ENCODE results near the gene MEAK7. TPM values are rescaled to one million over a fixed set of nuclear protein-coding genes. Genes with fewer than 3 reads are reported as not detected.

The MEAK7 gene
- total and polyA plus RNA-seq, 12 donors, result 3.2 to 7.6 (median 5.5) TPM

GRCh38 chr16:84550096-84550495, 45.6 kb upstream of the MEAK7 start:
- intact Hi-C loops (cut with DNase I), result no loop called here
- no peak for ATAC-seq
- DNase-seq, result no peak
- no peak overlapping the region for H3K4me3 ChIP-seq
- H3K9me3 ChIP-seq, result no peaks in the 10 kb centered on the region
- H3K27ac ChIP-seq, result peak overlapping the region in 2 of 10 donors; percentile 22 to 84
- no peak for TF ChIP-seq CTCF (IDR thresholded peaks at IDR 0.05)
- no peaks in the 10 kb centered on the region for H3K36me3 ChIP-seq
- peaks cover 0 to 26% (median 4%) of the 10 kb centered on the region in 7 donors for H3K27me3 ChIP-seq
- H3K4me1 ChIP-seq, result peaks cover 0 to 10% (median 0%) of the 10 kb centered on the region in 9 donors
- 70 to 73% methylated on average over 4 of the region's 4 CpGs for WGBS, 2 donors

DNA sequence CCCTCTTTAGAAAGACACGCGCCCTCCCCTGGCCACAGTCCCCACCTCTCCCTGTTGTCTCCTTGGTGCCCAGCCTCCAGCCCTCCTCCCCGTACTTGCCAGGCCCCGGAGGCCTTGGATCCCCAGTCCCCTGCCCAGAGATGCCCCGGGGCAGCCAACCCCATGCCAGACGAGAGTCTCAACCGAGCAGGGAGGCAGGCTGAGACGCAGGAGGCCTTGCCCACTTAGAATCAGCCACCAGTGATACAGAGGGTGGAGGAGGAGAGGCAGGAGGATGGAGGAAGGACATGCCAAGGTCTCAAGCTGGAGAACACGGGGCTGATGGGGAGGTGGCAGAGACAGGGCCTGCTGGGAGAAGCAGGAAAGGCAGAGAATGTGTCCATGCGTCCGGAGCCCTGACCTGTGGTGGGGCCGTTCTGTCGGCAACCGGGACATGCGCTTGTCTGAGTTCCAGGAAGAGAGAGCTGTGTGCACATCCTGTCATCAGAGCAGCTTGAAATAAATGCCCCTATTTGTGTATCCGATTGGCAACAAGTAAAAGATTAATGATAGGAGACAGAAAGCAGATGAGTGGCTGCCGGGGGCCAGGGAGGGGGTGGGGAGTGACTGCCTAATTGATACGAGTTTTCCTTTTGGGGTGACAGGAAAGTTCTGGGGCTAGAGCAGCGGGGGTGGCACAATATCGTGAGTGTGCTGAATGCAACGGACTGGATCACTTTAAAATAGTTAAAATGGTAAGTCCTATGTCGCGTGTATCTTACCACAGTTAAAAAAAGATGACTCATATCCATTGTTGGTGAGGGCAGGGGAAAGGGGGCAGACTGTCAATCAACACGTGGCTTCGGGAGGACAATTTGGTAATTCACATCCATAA, 44.7 kb upstream of the MEAK7 start:
- intact Hi-C loops (cut with DNase I), result no loop called here
- DNase-seq (peak in 1 of 2 donors; percentile 17), ATAC-seq (peak; percentile 47 to 81 (median 63))
- 54 to 65% methylated on average over 25 of the region's 25 CpGs for whole genome bisulfite sequencing, 2 donors
- peak overlapping the region in 1 of 10 donors; percentile 21 for H3K4me3 ChIP-seq
- no peaks in the 10 kb centered on the region for H3K36me3 ChIP-seq
- peaks cover 0 to 19% (median 5%) of the 10 kb centered on the region in 9 donors for H3K4me1 ChIP-seq
- H3K27me3 ChIP-seq, result peaks cover 0 to 28% (median 10%) of the 10 kb centered on the region in 7 donors
- H3K27ac ChIP-seq, result peak overlapping the region in 4 of 10 donors; percentile 5 to 84 (median 40)
- no peaks in the 10 kb centered on the region for H3K9me3 ChIP-seq
- no peak for TF ChIP-seq CTCF (IDR thresholded peaks at IDR 0.05)

DNA sequence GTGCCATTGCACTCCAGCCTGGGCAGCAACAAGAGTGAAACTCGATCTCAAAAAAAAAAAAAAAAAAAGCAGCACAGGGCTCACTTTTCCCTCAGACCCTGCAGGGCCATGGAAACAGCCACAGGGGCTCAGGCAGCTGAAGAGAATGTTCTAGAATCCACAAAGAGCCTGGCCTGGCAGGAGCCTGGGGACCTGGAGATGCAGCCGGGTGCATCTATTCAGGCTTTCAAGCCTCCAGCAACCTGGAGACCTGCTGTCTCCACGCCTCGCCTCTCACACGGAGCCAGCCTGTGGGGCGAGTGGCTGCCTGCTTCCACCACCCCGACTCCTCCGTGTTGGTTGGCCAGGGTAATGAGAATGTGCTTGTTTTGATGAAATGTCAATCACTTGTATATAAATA, 44.0 kb upstream of the MEAK7 start:
- 91 to 99% methylated on average over 7 to 8 of the region's 8 CpGs for WGBS, 2 donors
- intact Hi-C loops (cut with DNase I), result no loop called here
- TF ChIP-seq CTCF (IDR thresholded peaks at IDR 0.05), result no peak

GRCh38 chr16:84547546-84548061, 43.1 kb upstream of the MEAK7 start:
- WGBS, 2 donors, result 75 to 76% methylated on average over 12 of the region's 12 CpGs
- Histone ChIP-seq H3K36me3 (no peaks in the 10 kb centered on the region), H3K27me3 (peaks cover 0 to 28% (median 10%) of the 10 kb centered on the region in 7 donors), H3K27ac (no peak overlapping the region), H3K4me3 (no peak overlapping the region), H3K9me3 (no peaks in the 10 kb centered on the region), H3K4me1 (peaks cover 0 to 21% (median 5%) of the 10 kb centered on the region in 9 donors)
- intact Hi-C loops (cut with DNase I), result no loop called here
- ATAC-seq, result no peak
- TF ChIP-seq CTCF (IDR thresholded peaks at IDR 0.05), result no peak
- DNase-seq, result no peak

More for the DNA sequence above, 44.0 kb upstream of the MEAK7 start:
- Histone ChIP-seq H3K4me3 (no peak overlapping the region), H3K9me3 (no peaks in the 10 kb centered on the region), H3K27me3 (peaks cover 0 to 28% (median 10%) of the 10 kb centered on the region in 7 donors), H3K4me1 (peaks cover 0 to 21% (median 5%) of the 10 kb centered on the region in 9 donors), H3K27ac (peak overlapping the region in 2 of 10 donors; percentile 56 to 84), H3K36me3 (no peaks in the 10 kb centered on the region)
- DNase-seq (no peak), ATAC-seq (no peak)

All from heart right ventricle (tissue), 16 donors.